Esophagus squamous epithelium (tissue), 5 donors: Measurements from ENCODE around the gene SLC26A3. TPM values are rescaled to one million over a fixed set of nuclear protein-coding genes. Genes with fewer than 3 reads are reported as not detected.

Experiments used
- DNase-seq: peaks from one replicate; lab custom pipeline; 2025; lab: John Stamatoyannopoulos, UW
- H3K27ac ChIP-seq, 4 donors: fragments of 200-600 bp; sonication (generic); one replicate each; pipeline ENCODE4 v1.5.1; 2016 to 2019; ENCODE audit warnings: mild to moderate bottlenecking in 1 of 4
- H3K27me3 ChIP-seq, 4 donors: fragments of 200-600 bp; sonication (generic); 1 replicate in 3 of 4; 2 replicates in 1 of 4; pipeline versions ENCODE4 v1.5.1 to v1.6.0; 2017 to 2021; ENCODE audit warnings: antibody characterized with exemption in 1 of 4
- H3K36me3 ChIP-seq, 3 donors: fragments of 200-600 bp; sonication (generic); one replicate each; pipeline ENCODE4 v1.5.1; 2016 to 2019
- H3K4me1 ChIP-seq, 3 donors: fragments of 200-600 bp; sonication (generic); one replicate each; pipeline ENCODE4 v1.5.1; 2017 to 2019
- H3K4me3 ChIP-seq, 4 donors: fragments of 200-600 bp; sonication (generic); 1 replicate in 3 of 4; 2 replicates in 1 of 4; pipeline ENCODE4 v1.5.1; 2016 to 2019; ENCODE audit warnings: mild to moderate bottlenecking in 2 of 4, moderate library complexity in 1 of 4
- H3K9me3 ChIP-seq, 3 donors: fragments of 200-600 bp; sonication (generic); one replicate each; pipeline ENCODE4 v1.5.1; 2016 to 2019
- POLR2A ChIP-seq, 4 donors: fragments of 450-650 bp; IDR thresholded peaks; one replicate each; pipeline ENCODE4 v1.6.1; 2017; ENCODE audit warnings: antibody characterized with exemption in 4 of 4, mild to moderate bottlenecking in 4 of 4, moderate library complexity in 3 of 4
- WGBS, 2 donors: methylation state at CpG; one replicate each; pipeline ENCODE4 v1.1.5; 2018; 5-methylcytosine and 5-hydroxymethylcytosine counted together
- intact Hi-C: fragments of 100-400 bp; cut with DNase I; formaldehyde crosslinking; loops from one replicate; pipeline ENCODE4 v1.15.0; 2022
- total RNA-seq, 4 donors: library from RNA; depleted of rRNA; stranded (reverse); fragments of >200 nt; gene quantifications; one replicate each; pipeline ENCODE4 v1.1.0, GENCODE V29; 2016
- TF ChIP-seq, protein P1 (sequence below), 6 experiments: fragments of 450-650 bp in 4 of 6; fragments of 200-600 bp in 2 of 6; sonication (generic) in 2 of 6; IDR thresholded peaks; one replicate each; pipeline ENCODE4 v1.5.1; 2016 to 2019; ENCODE audit warnings: antibody characterized with exemption in 6 of 6, mild to moderate bottlenecking in 4 of 6, moderate library complexity in 4 of 6
- donor health status: DM: yes; HTN: yes; CAD: no.

SLC26A3 gene
- total RNA-seq, 4 donors from 2014 or later, result not detected

DNA sequence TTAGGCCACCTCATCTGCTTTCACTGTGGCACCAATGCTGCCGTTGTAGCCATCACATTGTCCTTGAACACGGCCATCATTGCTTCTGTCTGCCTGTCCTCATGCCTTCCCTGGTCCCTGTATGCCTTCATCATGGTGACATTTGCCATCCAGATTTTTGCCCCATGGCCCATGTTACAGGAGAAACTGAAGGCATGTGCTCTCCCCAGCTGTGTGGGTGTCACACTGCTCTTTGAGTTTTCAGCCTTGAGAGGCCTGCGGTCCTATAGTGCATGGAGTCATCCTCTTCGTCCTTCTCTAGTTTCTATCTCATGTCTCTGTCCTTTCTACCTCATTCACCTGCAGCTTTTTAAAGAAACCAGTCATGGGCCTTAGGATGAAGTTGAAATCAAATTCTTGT is 6.2 kb upstream of the SLC26A3 start:
- intact Hi-C loops, result no loop called here
- Histone ChIP-seq H3K27ac (no peak overlapping the region), H3K36me3 (no peaks in the 10 kb centered on the region), H3K4me1 (no peaks in the 10 kb centered on the region), H3K9me3 (no peaks in the 10 kb centered on the region), H3K27me3 (no peaks in the 10 kb centered on the region), H3K4me3 (no peak overlapping the region)
- DNase-seq, result no peak
- 92 to 96% methylated on average over 4 of the region's 4 CpGs for WGBS, 2 donors
- TF ChIP-seq POLR2A (IDR thresholded peaks at IDR 0.05), result no peak

DNA sequence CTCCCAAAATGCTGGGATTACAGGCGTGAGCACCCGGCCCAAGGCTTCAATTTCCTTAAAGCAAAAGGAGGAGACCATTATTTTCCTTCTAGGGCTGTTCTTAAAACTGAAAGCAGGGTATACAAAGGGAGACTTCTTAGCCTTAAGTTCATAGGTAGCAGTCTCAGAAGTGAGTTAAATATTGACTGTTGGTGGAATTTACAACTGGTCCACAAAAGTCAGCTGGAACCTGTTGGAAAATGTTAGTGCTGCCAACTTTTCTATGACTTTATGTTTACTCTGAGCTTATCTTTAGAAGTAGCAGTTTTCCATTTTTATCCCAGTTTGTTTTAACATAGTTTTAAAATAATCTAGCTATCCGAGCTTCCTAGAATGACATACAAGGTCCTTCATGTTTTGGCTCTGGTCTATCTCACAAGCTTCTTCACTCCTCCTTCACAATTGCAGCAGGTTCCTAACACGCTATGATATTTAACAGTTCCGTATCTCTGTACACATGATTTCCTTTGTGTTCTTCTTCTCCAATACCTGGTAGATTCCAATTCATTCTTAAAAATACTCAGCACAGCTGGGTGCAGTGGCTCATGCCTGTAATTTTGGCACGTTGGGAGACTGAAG is 3.3 kb downstream of the SLC26A3 start:
- no peak overlapping the region for H3K4me3 ChIP-seq
- no peaks in the 10 kb centered on the region for H3K9me3 ChIP-seq
- peaks cover 0 to 2% (median 0%) of the 10 kb centered on the region in 4 donors for H3K27me3 ChIP-seq
- TF ChIP-seq, protein P1, sequence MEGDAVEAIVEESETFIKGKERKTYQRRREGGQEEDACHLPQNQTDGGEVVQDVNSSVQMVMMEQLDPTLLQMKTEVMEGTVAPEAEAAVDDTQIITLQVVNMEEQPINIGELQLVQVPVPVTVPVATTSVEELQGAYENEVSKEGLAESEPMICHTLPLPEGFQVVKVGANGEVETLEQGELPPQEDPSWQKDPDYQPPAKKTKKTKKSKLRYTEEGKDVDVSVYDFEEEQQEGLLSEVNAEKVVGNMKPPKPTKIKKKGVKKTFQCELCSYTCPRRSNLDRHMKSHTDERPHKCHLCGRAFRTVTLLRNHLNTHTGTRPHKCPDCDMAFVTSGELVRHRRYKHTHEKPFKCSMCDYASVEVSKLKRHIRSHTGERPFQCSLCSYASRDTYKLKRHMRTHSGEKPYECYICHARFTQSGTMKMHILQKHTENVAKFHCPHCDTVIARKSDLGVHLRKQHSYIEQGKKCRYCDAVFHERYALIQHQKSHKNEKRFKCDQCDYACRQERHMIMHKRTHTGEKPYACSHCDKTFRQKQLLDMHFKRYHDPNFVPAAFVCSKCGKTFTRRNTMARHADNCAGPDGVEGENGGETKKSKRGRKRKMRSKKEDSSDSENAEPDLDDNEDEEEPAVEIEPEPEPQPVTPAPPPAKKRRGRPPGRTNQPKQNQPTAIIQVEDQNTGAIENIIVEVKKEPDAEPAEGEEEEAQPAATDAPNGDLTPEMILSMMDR (IDR thresholded peaks at IDR 0.05), result no peak
- no peak for TF ChIP-seq POLR2A (IDR thresholded peaks at IDR 0.05)
- no peak for DNase-seq
- no peak overlapping the region for H3K27ac ChIP-seq
- 29 to 35% methylated on average over 6 of the region's 6 CpGs for WGBS, 2 donors
- no peaks in the 10 kb centered on the region for H3K4me1 ChIP-seq
- H3K36me3 ChIP-seq, result no peaks in the 10 kb centered on the region
- intact Hi-C loops, result no loop called here

DNA sequence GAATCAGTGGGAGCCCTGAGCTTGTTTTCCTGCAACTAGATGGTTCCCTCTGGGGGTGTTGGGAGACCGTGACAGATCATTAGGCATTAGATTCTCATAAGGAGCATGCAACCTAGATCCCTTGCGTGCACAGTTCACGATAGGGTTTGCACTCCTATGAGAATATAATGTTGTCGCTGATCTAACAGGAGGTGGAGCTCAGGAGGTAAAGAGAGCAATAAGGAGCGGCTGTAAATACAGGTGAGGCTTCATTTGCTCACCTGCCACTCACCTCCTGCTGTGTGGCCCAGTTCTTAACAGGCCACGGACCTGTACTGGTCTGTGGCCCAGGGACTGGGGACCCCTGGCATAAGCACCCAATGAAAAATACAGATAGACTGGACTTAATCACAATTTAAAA is 10.7 kb downstream of the SLC26A3 start:
- H3K36me3 ChIP-seq, result no peaks in the 10 kb centered on the region
- no peaks in the 10 kb centered on the region for H3K9me3 ChIP-seq
- 81 to 88% methylated on average over 6 of the region's 6 CpGs for WGBS, 2 donors
- no peak for TF ChIP-seq POLR2A (IDR thresholded peaks at IDR 0.05)
- TF ChIP-seq, protein P1 (IDR thresholded peaks at IDR 0.05), result no peak
- DNase-seq, result no peak
- no peaks in the 10 kb centered on the region for H3K27me3 ChIP-seq
- intact Hi-C loops, result no loop called here
- H3K4me3 ChIP-seq, result no peak overlapping the region
- no peaks in the 10 kb centered on the region for H3K4me1 ChIP-seq
- H3K27ac ChIP-seq, result no peak overlapping the region

DNA sequence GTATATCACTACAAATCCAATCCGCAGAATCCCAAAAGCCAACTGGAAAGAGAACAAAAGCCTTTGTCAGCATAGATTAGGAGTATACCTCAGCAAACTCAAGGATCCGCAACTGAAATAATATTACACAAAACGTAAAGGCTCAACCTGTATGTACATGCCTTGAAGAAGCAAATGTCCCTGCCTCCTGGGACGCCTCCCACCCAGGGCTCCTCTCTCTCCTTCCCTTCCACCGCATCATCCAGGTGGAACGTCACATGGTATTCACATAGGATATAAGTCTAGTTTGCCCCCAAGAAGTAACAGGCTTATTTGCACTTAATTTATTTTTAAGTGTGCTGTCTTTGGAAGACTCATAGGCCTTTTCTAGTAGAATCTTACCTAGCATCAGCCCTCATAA is 13.4 kb downstream of the SLC26A3 start:
- H3K27ac ChIP-seq, result no peak overlapping the region
- TF ChIP-seq, protein P1 (IDR thresholded peaks at IDR 0.05), result no peak
- no peak for TF ChIP-seq POLR2A (IDR thresholded peaks at IDR 0.05)
- H3K9me3 ChIP-seq, result no peaks in the 10 kb centered on the region
- no peaks in the 10 kb centered on the region for H3K27me3 ChIP-seq
- peaks cover 0 to 4% (median 0%) of the 10 kb centered on the region in 3 donors for H3K4me1 ChIP-seq
- no peak for DNase-seq
- H3K4me3 ChIP-seq, result no peak overlapping the region
- H3K36me3 ChIP-seq, result no peaks in the 10 kb centered on the region
- WGBS, 2 donors, result 52 to 58% methylated on average over 6 of the region's 6 CpGs
- intact Hi-C loops, result no loop called here

DNA sequence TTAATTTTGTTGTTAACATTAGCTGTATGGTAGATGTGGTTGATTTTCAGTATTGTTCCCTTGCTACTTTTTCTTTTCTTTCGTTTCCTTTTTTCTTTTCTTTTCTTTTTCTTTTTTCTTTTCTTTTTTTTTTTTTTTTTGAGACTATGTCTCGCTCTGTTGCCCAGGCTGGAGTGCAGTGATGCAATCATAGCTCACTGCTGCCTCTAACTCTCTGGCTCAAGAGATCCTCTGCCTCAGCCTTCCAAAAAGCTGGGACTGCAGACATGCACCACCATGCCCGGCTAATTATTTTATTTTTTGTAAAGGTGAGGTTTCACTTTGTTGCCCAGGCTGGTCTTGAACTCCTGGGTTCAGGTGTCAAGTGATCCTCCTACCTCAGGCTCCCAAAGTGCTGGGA is 14.4 kb downstream of the SLC26A3 start:
- 56 to 62% methylated on average over 2 to 3 of the region's 3 CpGs for WGBS, 2 donors
- no peaks in the 10 kb centered on the region for H3K9me3 ChIP-seq
- no peak overlapping the region for H3K4me3 ChIP-seq
- no peak for DNase-seq
- intact Hi-C loops, result no loop called here
- no peaks in the 10 kb centered on the region for H3K36me3 ChIP-seq
- peaks cover 0 to 4% (median 0%) of the 10 kb centered on the region in 3 donors for H3K4me1 ChIP-seq
- H3K27ac ChIP-seq, result no peak overlapping the region
- H3K27me3 ChIP-seq, result no peaks in the 10 kb centered on the region
- TF ChIP-seq, protein P1 (IDR thresholded peaks at IDR 0.05), result no peak
- no peak for TF ChIP-seq POLR2A (IDR thresholded peaks at IDR 0.05)
